GM12878 (cell line): ENCODE results near the gene LRRC53.

Experiments
- CHD2 ChIP-seq: IDR thresholded peaks from 2 replicates; pipeline ENCODE4 v1.6.1; 2011; ENCODE audit warnings: low read depth, low read length, improper control_type of control experiment, borderline replicate concordance
- MEF2B ChIP-seq: fragments of 450-650 bp; IDR thresholded peaks from 2 replicates; pipeline ENCODE4 v1.6.1; 2018; ENCODE audit warnings: mild to moderate bottlenecking, moderate library complexity; ENCODE audit not compliant: partially characterized antibody, poor library complexity, severe bottlenecking
- NFXL1 ChIP-seq: fragments of 450-650 bp; IDR thresholded peaks from 2 replicates; pipeline ENCODE4 v1.6.1; 2017; ENCODE audit warnings: antibody characterized with exemption, mild to moderate bottlenecking, borderline replicate concordance
- PKNOX1 ChIP-seq: fragments of 450-650 bp; IDR thresholded peaks from 2 replicates; pipeline ENCODE4 v1.6.1; 2016; ENCODE audit warnings: mild to moderate bottlenecking
- TF ChIP-seq, protein P1 (sequence below): IDR thresholded peaks from 2 replicates; pipeline ENCODE4 v1.6.1; 2011; ENCODE audit warnings: borderline replicate concordance, low read depth, mild to moderate bottlenecking, moderate library complexity, mixed read lengths, low read length; ENCODE audit not compliant: insufficient read depth; ENCODE audit errors: extremely low read length

- no peak for TF ChIP-seq MEF2B
- TF ChIP-seq NFXL1, result no peak
- TF ChIP-seq, protein P1, sequence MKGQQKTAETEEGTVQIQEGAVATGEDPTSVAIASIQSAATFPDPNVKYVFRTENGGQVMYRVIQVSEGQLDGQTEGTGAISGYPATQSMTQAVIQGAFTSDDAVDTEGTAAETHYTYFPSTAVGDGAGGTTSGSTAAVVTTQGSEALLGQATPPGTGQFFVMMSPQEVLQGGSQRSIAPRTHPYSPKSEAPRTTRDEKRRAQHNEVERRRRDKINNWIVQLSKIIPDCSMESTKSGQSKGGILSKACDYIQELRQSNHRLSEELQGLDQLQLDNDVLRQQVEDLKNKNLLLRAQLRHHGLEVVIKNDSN, result no peak
- no peak for TF ChIP-seq PKNOX1
- TF ChIP-seq CHD2, result no peak
These were observed 37.8 kb downstream of the LRRC53 start for GRCh38 chr1:74474585-74474984.
